Measurements from ENCODE around the gene ZC3H13. TPM values are rescaled to one million over a fixed set of nuclear protein-coding genes. Genes with fewer than 3 reads are reported as not detected.

Gene ZC3H13
- total RNA-seq, 1 donor from 2014 or later: 51.2 TPM

GRCh38 chr13:46059405-46059804 lies 6.9 kb upstream of the ZC3H13 start:
- intact Hi-C loops (cut with micrococcal nuclease): no loop called here

DNA sequence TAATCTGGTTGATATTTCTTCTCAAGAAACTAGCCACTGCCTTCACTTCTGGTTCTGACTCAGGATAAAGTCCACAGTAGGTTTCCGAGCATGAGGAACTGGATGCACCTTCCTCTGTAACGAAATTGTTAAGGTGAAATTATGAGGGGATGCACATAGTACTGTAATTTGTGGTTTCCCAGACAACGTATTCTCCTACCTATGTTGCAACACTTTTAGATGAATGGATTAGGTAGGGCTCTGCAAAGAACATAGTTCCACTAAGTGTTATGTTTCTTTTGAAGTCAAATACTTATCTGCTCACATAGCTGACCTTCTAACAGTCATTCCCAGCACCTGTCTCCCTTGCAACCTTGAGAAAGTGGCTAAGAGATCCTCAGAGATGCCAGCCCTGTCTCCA lies 5.7 kb upstream of the ZC3H13 start:
- intact Hi-C loops (cut with micrococcal nuclease): no loop called here

DNA sequence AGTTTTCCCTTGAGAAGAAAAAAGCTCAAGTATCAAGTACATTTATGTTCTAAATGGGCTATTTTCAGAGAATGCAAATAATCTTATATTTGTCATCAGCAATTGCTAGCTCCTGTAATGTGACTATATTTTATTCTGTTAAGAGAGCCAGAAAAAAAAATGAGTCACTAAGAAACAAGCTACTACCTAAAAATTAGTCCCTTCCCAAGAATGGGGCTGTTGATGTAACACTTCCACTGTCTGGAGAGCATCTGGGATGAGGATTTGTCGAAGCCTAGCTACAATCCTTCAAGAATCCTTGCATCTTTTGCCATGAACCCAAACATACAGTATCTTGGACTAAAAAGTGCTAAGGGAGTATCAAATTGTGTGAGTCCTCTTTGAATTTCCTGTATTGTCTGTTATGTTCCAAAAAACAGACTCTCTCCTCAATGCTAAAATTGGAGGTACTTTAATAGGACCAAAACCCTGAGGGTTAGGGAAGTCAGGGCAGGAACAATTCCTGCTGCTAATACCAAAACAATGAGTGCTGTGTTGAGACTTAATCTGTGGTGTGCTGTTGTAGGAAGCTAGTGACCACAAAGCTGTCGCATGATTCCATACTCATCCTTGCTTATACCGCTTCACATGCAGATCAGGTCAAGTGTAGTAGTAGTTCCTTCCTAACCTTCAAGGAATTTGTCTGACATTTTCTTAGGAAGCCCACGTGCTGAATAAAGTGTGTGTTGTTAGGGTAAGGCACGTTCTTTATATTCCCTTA lies 4.9 kb upstream of the ZC3H13 start:
- intact Hi-C loops (cut with micrococcal nuclease): no loop called here

DNA sequence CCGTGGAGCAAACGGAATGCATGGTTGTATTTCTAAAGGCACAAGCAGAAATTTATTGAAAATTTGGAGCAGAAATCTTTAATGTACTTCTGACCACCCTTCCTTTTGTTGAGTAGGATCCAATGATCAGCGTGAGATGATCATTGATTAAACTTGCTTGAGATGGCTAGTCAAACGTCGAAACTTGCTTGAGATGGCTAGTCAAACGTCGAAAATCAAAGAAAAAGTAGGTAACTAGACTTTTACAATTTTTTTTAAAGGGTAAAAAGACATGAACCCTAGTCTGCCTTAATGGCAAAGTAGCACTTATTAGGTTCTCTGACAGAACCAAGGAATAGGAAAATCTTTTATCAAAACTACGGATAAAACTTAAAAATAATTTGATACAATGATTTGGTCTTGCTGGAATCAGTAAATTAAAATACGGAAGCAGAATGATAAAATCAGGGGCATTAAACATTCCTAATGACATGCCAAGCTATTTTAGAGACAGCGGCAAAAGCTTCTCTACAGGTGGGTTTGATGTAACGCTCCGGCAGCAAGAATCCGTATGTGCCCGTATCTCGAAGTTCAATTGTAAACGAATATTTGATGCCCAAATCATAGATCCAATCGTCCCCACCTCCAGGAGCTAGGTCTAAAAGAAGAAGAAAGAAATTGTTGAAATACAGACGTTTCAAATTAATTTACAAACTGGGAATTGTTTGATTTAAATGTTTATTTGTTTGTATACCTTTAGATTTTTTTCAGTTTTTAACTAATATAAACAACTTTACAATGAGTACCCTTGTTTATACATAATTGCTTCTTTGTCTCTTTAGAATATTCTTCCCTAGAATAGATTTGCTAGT lies 841 bp upstream of the ZC3H13 start:
- intact Hi-C loops (cut with micrococcal nuclease): loop anchor here (2.0 to 5.0 kb wide), 8 partner anchors 235 to 1984 kb away; partner anchors contain the start of genes ESD, LRCH1, NUDT15 and TSC22D1

GRCh38 chr13:46051968-46052318 lies 603 bp downstream of the ZC3H13 start:
- intact Hi-C loops (cut with micrococcal nuclease): loop anchor here (1.0 to 5.0 kb wide), 18 partner anchors 74 to 1985 kb away; partner anchors contain the start of genes ESD, GPALPP1, GTF2F2 and LRCH1

DNA sequence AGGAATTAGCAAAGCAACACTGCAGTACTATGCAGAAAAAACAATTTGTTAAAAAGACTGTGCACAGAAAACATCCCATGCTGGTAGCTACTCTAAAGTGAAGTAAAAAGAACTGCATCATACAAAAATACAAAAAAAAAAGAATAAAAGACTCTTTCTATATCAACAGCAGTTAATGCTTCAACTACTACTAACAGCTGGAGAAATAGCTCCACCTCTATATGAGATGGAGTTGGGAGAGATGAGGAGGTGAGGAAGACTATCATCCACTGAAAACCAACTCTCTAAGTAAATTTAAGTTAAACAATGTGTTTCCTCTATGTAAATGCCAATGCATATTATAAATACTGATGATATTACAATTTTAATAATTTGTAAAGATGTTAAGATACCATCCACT lies 1.8 kb downstream of the ZC3H13 start:
- intact Hi-C loops (cut with micrococcal nuclease): loop anchor here (5.0 kb wide), 5 partner anchors 502 to 1987 kb away; partner anchors contain the start of genes LRCH1, NUDT15 and TSC22D1

DNA sequence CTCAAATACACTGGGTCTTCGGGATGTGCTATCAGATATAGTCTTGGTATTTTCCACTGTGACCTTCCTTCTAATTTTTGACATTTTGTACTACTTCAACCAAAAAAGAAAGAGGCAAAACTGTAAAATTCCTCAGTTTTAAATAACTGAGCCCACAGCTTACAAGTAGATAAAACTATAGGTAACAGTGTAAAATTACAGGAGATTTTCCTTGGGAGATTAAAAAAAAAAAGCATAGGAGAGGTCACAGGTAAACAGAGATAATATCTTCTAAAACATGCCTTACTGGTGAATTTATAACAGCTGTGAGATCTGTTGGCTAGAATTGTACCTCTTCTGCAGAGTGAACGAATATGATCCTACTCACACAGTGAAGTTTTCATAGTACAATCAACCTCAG lies 7.1 kb downstream of the ZC3H13 start:
- intact Hi-C loops (cut with micrococcal nuclease): no loop called here

GRCh38 chr13:46043647-46044046 lies 8.9 kb downstream of the ZC3H13 start:
- intact Hi-C loops (cut with micrococcal nuclease): no loop called here

DNA sequence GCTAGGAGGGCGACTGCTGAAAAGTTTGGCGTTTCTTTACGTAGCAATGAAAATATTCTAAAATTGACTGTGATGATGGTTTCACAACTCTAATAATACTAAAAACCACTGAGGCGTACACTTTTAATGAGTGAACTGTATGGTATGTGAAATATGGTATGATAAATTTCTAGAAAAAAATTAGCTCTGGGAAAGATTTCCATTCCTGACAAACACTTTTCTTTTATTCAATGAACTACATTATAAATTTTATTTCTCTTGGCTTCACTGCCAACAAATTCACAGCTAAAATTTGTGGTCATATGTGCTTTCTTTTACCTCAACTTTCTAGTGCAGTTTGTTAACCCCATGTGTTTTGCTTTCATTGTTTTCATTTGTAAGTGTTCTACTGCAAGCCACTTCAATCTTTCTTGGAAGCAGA lies 11.1 kb downstream of the ZC3H13 start:
- intact Hi-C loops (cut with micrococcal nuclease): no loop called here

DNA sequence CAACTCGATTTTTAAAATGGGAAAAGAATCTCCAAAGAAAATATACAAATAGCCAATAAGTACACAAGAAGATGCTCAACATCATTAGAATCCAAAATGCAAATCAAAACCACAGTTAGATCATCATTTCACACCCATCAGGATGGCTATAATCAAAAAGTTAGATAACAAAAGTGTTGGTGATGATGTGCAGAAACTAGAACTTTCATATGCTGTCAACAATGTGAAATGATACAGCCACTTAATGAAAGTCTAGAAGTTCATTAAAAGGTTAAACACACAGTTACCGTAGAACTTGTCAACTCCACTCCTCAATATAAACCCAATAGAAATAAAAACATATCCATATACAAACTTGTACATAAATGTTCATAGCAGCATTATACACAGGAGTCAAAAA lies 11.8 kb downstream of the ZC3H13 start:
- intact Hi-C loops (cut with micrococcal nuclease): no loop called here

GRCh38 chr13:46039411-46040182 lies 12.9 kb downstream of the ZC3H13 start:
- intact Hi-C loops (cut with micrococcal nuclease): no loop called here

- intact Hi-C loops (cut with micrococcal nuclease): no loop called here
These were observed 14.2 kb downstream of the ZC3H13 start for GRCh38 chr13:46038296-46038695.

DNA sequence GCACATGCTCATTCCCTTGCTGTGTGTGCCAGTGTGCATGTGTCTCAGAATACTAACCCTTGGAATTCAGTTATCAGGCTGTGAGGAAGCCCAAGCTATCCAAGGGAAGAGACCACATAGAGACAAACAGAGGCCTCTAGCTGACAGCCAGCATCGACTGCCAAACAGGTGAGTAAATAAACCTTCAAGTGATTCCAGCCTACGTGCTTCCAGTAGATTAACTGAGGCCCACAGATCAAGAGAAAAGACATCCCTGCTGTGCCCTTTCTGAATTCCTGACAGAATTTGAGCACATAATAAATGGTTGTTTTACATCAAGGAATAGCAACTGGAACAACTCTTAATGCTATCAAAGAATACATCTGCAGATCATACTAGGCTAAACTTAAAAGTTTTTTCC lies 17.5 kb downstream of the ZC3H13 start:
- intact Hi-C loops (cut with micrococcal nuclease): no loop called here

GRCh38 chr13:46032341-46032740 lies 20.2 kb downstream of the ZC3H13 start:
- intact Hi-C loops (cut with micrococcal nuclease): no loop called here

GRCh38 chr13:46031581-46032263 lies 20.8 kb downstream of the ZC3H13 start:
- intact Hi-C loops (cut with micrococcal nuclease): no loop called here

DNA sequence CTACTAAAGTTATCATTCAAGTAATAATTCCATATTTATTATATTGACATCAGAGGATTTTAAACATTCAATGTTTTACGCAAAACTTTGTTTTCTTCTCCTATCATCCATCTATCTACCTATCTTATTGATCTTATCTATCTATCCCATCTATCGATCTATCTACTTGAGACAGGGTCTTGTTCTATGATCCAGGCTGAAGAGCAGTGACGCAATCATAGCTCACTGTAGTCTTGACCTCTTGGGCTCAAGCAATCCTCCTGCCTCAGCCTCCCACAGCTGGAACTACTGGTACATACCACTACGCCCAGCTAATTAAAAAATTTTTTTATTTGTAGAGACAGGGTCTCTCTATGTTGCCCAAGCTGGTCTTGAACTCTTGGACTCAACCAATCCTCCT lies 27.4 kb downstream of the ZC3H13 start:
- intact Hi-C loops (cut with micrococcal nuclease): no loop called here

- intact Hi-C loops (cut with micrococcal nuclease): no loop called here
These were observed 30.1 kb downstream of the ZC3H13 start for GRCh38 chr13:46022481-46022880.

GRCh38 chr13:46016216-46016615 lies 36.3 kb downstream of the ZC3H13 start:
- intact Hi-C loops (cut with micrococcal nuclease): no loop called here

GRCh38 chr13:46015366-46015765 lies 37.2 kb downstream of the ZC3H13 start:
- intact Hi-C loops (cut with micrococcal nuclease): no loop called here

- intact Hi-C loops (cut with micrococcal nuclease): no loop called here
These were observed 40.1 kb downstream of the ZC3H13 start for GRCh38 chr13:46012404-46012803.

- intact Hi-C loops (cut with micrococcal nuclease): no loop called here
These were observed 42.4 kb downstream of the ZC3H13 start for GRCh38 chr13:46010148-46010547.
